Liver (tissue), 3 donors: ENCODE results near the gene NDUFB11.
"Not testable (repeated sequence)": the region's sequence is repeated elsewhere in the genome, so short reads cannot be mapped to it uniquely, and the experiment has no call there.

ENCODE experiments used
- CTCF ChIP-seq: fragments of 150-350 bp; IDR thresholded peaks from 2 replicates; pipeline ENCODE4 v1.5.1; 2017; ENCODE audit warnings: improper control_type of control experiment, low read depth, low read length; ENCODE audit not compliant: missing input control
- HNF4A ChIP-seq, 2 donors: conservative IDR thresholded peaks; 2 replicates each; pipeline ENCODE4 v1.6.1; 2016; ENCODE audit warnings: antibody characterized with exemption in 2 of 2, mild to moderate bottlenecking in 2 of 2
- JUND ChIP-seq, 2 donors: IDR thresholded peaks; 2 replicates each; pipeline ENCODE4 v1.6.1; 2016; ENCODE audit warnings: antibody characterized with exemption in 2 of 2
- NR2F2 ChIP-seq: IDR thresholded peaks from 2 replicates; pipeline ENCODE4 v1.6.1; 2016; ENCODE audit warnings: antibody characterized with exemption
- RAD21 ChIP-seq, 2 donors: IDR thresholded peaks; 2 replicates each; pipeline ENCODE4 v1.6.1; 2016; ENCODE audit warnings: antibody characterized with exemption in 2 of 2, mild to moderate bottlenecking in 2 of 2
- YY1 ChIP-seq: IDR thresholded peaks from 2 replicates; pipeline ENCODE4 v1.6.1; 2016; ENCODE audit warnings: antibody characterized with exemption, mild to moderate bottlenecking
- TF ChIP-seq, protein P1 (sequence below): IDR thresholded peaks from 2 replicates; pipeline ENCODE4 v1.6.1; 2016; ENCODE audit warnings: antibody characterized with exemption
- TF ChIP-seq, protein P2 (sequence below): IDR thresholded peaks from 2 replicates; pipeline ENCODE4 v1.6.1; 2016; ENCODE audit warnings: antibody characterized with exemption
- donor health status: healthy.
- donor health status: healthy.

DNA sequence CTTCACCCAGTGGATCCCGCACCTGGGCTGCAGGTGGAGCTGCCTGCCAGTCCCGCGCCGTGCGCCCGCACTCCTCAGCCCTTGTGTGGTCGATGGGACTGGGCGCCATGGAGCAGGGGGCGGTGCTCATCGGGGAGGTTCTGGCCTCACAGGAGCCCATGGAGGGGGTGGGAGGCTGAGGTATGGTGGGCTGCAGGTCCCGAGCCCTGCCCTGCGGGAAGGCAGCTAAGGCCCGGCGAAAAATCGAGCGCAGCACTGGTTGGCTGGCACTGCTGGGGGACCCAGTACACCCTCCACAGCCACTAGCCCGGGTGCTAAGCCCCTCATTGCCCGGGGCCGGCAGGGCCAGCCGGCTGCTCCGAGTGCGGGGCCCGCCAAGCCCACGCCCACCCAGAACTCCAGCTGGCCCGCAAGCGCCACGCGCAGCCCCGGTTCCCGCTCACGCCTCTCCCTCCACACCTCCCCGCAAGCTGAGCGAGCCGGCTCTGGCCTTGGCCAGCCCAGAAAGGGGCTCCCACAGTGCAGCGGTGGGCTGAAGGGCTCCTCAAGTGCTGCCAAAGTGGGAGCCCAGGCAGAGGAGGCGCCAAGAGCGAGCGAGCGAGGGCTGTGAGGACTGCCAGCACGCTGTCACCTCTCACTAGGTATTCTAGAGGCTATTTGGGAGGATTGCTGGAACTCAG, 33.4 kb downstream of the NDUFB11 start:
- not testable (repeated sequence) for TF ChIP-seq CTCF; HNF4A (conservative IDR thresholded peaks at IDR 0.05); YY1; RAD21 (IDR thresholded peaks at IDR 0.05); JUND (IDR thresholded peaks at IDR 0.05); NR2F2
- TF ChIP-seq, protein P1, sequence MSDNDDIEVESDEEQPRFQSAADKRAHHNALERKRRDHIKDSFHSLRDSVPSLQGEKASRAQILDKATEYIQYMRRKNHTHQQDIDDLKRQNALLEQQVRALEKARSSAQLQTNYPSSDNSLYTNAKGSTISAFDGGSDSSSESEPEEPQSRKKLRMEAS: not testable (repeated sequence)
- TF ChIP-seq, protein P2, sequence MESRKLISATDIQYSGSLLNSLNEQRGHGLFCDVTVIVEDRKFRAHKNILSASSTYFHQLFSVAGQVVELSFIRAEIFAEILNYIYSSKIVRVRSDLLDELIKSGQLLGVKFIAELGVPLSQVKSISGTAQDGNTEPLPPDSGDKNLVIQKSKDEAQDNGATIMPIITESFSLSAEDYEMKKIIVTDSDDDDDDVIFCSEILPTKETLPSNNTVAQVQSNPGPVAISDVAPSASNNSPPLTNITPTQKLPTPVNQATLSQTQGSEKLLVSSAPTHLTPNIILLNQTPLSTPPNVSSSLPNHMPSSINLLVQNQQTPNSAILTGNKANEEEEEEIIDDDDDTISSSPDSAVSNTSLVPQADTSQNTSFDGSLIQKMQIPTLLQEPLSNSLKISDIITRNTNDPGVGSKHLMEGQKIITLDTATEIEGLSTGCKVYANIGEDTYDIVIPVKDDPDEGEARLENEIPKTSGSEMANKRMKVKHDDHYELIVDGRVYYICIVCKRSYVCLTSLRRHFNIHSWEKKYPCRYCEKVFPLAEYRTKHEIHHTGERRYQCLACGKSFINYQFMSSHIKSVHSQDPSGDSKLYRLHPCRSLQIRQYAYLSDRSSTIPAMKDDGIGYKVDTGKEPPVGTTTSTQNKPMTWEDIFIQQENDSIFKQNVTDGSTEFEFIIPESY: not testable (repeated sequence)
